Epithelial cell of esophagus (primary cell): ENCODE measurements around the gene NLGN1.
"Not testable (repeated sequence)": the region's sequence is repeated elsewhere in the genome, so short reads cannot be mapped to it uniquely, and the experiment has no call there.

Experiments used
- DNase-seq: peaks from one replicate; pipeline ENCODE4 v3.0.0; 2010; ENCODE audit warnings: low read depth
- H3K4me3 ChIP-seq: 2 replicates; pipeline ENCODE4 v1.5.1; 2011; ENCODE audit warnings: mild to moderate bottlenecking, low read length, control low read depth
- CTCF ChIP-seq: IDR thresholded peaks from 2 replicates; pipeline ENCODE4 v1.5.1; 2011; ENCODE audit warnings: low read depth, mild to moderate bottlenecking, low read length, control low read depth, inconsistent platforms; ENCODE audit not compliant: insufficient read depth; ENCODE audit errors: missing control alignments

NLGN1 gene

GRCh38 chr3:174198199-174198598, 800.7 kb downstream of the NLGN1 start:
- no peak for TF ChIP-seq CTCF
- no peak for DNase-seq
- H3K4me3 ChIP-seq, result no peak overlapping the region

- H3K4me3 ChIP-seq, result no peak overlapping the region
- no peak for TF ChIP-seq CTCF
- DNase-seq, result no peak
Observed at GRCh38 chr3:174199696-174200095, 802.2 kb downstream of the NLGN1 start.

DNA sequence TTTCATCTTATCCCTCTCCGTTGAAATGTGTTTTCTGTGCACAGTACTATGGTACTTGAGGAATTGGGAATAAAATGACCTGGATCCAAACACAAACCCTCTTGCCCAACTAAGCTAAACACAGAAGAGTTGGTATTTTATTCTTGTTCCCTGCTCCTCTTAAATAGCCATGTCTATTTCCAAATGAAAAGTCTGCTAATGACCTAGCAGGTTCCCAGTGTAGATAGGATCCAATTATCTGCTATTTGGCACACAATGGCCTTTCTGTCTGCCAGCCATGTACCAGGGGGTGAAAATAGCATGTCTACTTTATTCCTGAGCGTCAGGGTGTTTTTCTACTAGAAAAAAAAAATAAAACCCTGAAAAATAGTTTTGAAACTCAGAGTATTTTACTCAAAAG, 804.6 kb downstream of the NLGN1 start:
- no peak for TF ChIP-seq CTCF
- no peak for DNase-seq

GRCh38 chr3:174202561-174202960, 805.0 kb downstream of the NLGN1 start:
- no peak for TF ChIP-seq CTCF
- no peak overlapping the region for H3K4me3 ChIP-seq
- no peak for DNase-seq

More for the DNA sequence above, 804.6 kb downstream of the NLGN1 start:
- H3K4me3 ChIP-seq, result no peak overlapping the region

- no peak for TF ChIP-seq CTCF
- no peak for DNase-seq
Observed at GRCh38 chr3:174204765-174205164, 807.2 kb downstream of the NLGN1 start.

DNA sequence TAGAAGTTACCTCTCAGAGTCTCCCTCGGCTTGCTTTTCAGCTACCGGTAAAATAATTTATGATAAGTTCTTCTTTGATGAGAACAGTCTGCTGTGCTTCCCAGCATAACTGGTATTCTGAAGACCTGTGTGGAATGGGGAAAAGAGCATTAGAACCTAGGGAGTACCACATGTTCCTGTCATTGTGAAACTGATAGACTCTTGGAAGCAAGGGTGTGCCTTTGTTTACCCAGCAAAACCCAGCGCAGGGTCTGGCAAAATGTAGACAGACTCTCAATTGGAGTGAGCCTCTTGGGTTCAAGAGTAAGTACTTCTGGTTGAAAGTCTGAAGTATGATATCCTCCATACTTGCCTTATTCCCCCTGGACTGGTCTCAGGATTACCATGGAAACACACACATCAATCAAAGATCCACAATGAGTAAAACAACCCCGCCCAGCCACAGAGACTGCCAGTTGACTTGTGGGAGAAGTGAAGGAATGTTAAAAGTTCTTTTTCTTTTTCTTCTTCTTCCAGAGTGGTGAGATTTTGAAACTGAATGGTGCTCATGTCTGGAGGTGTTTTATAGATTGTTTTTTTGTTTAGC, 809.2 kb downstream of the NLGN1 start:
- TF ChIP-seq CTCF, result no peak
- DNase-seq, result no peak
- H3K4me3 ChIP-seq, result no peak overlapping the region

More at GRCh38 chr3:174204765-174205164, 807.2 kb downstream of the NLGN1 start:
- H3K4me3 ChIP-seq, result no peak overlapping the region

DNA sequence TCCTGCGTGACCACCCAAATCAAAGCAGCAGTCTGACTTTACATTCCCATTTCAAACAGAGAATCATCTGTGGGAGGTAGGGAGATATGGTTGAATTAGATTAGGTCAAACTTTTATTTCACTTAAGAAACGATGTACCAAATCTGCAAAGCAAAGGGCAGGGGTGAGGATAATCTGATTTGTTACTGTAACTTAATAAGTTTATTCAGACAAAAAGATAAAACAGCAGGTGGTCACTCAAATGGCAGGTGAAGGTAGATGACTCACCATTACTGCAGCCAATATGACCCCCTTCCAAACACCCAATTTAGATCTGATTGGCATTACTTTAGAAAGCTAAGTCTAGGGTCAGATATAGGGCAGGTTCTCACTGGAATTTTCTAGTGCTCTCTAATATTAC, 810.6 kb downstream of the NLGN1 start:
- no peak for TF ChIP-seq CTCF
- H3K4me3 ChIP-seq, result no peak overlapping the region

DNA sequence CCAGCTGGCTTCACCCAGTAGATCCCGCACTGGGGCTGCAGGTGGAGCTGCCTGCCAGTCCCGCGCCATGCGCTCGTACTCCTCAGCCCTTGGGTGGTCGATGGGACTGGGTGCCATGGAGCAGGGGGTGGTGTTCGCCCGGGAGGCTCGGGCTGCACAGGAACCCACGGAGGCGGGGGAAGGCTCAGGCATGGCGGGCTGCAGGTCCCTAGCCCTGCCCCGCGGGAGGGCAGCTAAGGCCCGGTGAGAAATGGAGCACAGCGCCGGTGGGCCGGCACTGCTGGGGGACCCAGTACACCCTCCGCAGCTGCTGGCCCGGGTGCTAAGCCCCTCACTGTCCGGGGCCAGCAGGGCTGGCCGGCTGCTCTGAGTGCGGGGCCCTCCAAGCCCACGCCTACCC, 814.4 kb downstream of the NLGN1 start:
- DNase-seq, H3K4me3 ChIP-seq: not testable (repeated sequence)

More for the DNA sequence above, 810.6 kb downstream of the NLGN1 start:
- DNase-seq, result no peak
